Right lobe of liver (tissue), 6 donors: Measurements from ENCODE around the gene SCFD2. TPM values are rescaled to one million over a fixed set of nuclear protein-coding genes. Genes with fewer than 3 reads are reported as not detected.
A peak's percentile ranks its signal among the peaks of the same experiment; 100 is the strongest.

Experiments
- ATAC-seq, 4 donors: fragments of 200-7000 bp; cut with Tn5 transposase; one replicate each; pipeline ENCODE4 v1.9.1; 2020; ENCODE audit warnings: mild to moderate bottlenecking in 4 of 4, moderate library complexity in 4 of 4
- DNase-seq, 3 donors: peaks; one replicate each; pipeline ENCODE4 v3.0.0-alpha.2; 2020
- H3K27ac ChIP-seq, 3 donors: fragments of 200-600 bp; one replicate each; pipeline ENCODE4 v1.8.0; 2022
- H3K27me3 ChIP-seq, 2 donors: fragments of 200-600 bp; one replicate each; pipeline ENCODE4 v1.8.0; 2022
- H3K36me3 ChIP-seq, 4 donors: fragments of 200-600 bp; sonication (generic) in 1 of 4; one replicate each; pipeline versions ENCODE4 v1.5.1 to v1.8.0; 2017 to 2022; ENCODE audit warnings: control low read depth in 1 of 4
- H3K4me1 ChIP-seq, 4 donors: fragments of 200-600 bp; sonication (generic) in 1 of 4; one replicate each; pipeline versions ENCODE4 v1.5.1 to v1.8.0; 2017 to 2022; ENCODE audit warnings: control low read depth in 1 of 4
- H3K4me3 ChIP-seq, 3 donors: fragments of 200-600 bp; one replicate each; pipeline ENCODE4 v1.8.0; 2022
- H3K9me3 ChIP-seq, 4 donors: fragments of 200-600 bp; sonication (generic) in 1 of 4; one replicate each; pipeline versions ENCODE4 v1.5.1 to v1.8.0; 2017 to 2022; ENCODE audit warnings: control low read depth in 1 of 4
- POLR2A ChIP-seq: fragments of 450-650 bp; IDR thresholded peaks from one replicate; pipeline ENCODE4 v1.6.1; 2017; ENCODE audit warnings: antibody characterized with exemption, mild to moderate bottlenecking
- WGBS: methylation state at CpG from one replicate; pipeline ENCODE4 v1.1.6; 2018; ENCODE audit warnings: low coverage, low lambda C conversion rate; ENCODE audit not compliant: insufficient coverage; ENCODE audit errors: missing lambda C conversion rate; 5-methylcytosine and 5-hydroxymethylcytosine counted together
- intact Hi-C, 2 donors: fragments of 100-400 bp; cut with DNase I; formaldehyde crosslinking; loops; one replicate each; pipeline versions ENCODE4 v1.11.2 to v1.14.1; 2022
- total RNA-seq, 6 experiments: library from RNA; depleted of rRNA in 2 of 6; stranded (reverse); fragments of >200 nt in 2 of 6; fragmentation: NEBNext Ultra II Directional in 3 of 6; extraction: Animal tissue kit (Norgen Biotek cat#: 25700) in 3 of 6; gene quantifications; one replicate each; pipeline versions ENCODE4 v1.1.0 to v1.2.4, GENCODE V29; 2016 to 2023
- TF ChIP-seq, protein P1 (sequence below), 4 donors: fragments of 200-600 bp in 3 of 4; fragments of 450-650 bp in 1 of 4; IDR thresholded peaks; one replicate each; pipeline versions ENCODE4 v1.5.1 to v1.8.0; 2016 to 2022; ENCODE audit warnings: antibody characterized with exemption in 4 of 4, mild to moderate bottlenecking in 2 of 4
- donor health status: DM: no; HTN: yes; CAD: no.
- donor health status: DM: no; HTN: no; CAD: no.
- donor health status: DM: no; HTN: no; CAD: no.
- donor health status: DM: no; HTN: yes; CAD: no.
- donor health status: DM: no; HTN: yes; CAD: no.

The SCFD2 gene
- total RNA-seq, 6 experiments from 2014 or later, result 7.6 to 17.1 (median 10.3) TPM

- ATAC-seq (no peak), DNase-seq (no peak)
- TF ChIP-seq POLR2A, result no peak
- TF ChIP-seq, protein P1, sequence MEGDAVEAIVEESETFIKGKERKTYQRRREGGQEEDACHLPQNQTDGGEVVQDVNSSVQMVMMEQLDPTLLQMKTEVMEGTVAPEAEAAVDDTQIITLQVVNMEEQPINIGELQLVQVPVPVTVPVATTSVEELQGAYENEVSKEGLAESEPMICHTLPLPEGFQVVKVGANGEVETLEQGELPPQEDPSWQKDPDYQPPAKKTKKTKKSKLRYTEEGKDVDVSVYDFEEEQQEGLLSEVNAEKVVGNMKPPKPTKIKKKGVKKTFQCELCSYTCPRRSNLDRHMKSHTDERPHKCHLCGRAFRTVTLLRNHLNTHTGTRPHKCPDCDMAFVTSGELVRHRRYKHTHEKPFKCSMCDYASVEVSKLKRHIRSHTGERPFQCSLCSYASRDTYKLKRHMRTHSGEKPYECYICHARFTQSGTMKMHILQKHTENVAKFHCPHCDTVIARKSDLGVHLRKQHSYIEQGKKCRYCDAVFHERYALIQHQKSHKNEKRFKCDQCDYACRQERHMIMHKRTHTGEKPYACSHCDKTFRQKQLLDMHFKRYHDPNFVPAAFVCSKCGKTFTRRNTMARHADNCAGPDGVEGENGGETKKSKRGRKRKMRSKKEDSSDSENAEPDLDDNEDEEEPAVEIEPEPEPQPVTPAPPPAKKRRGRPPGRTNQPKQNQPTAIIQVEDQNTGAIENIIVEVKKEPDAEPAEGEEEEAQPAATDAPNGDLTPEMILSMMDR (IDR thresholded peaks at IDR 0.05), result no peak
- Histone ChIP-seq H3K4me3 (no peak overlapping the region), H3K9me3 (no peaks in the 10 kb centered on the region), H3K4me1 (no peaks in the 10 kb centered on the region), H3K27ac (no peak overlapping the region), H3K27me3 (no peaks in the 10 kb centered on the region), H3K36me3 (no peaks in the 10 kb centered on the region)
- intact Hi-C loops, result no loop called here
- 73% methylated on average over 12 of the region's 12 CpGs for WGBS
Observed at GRCh38 chr4:52957835-52958631, 407.8 kb downstream of the SCFD2 start.

DNA sequence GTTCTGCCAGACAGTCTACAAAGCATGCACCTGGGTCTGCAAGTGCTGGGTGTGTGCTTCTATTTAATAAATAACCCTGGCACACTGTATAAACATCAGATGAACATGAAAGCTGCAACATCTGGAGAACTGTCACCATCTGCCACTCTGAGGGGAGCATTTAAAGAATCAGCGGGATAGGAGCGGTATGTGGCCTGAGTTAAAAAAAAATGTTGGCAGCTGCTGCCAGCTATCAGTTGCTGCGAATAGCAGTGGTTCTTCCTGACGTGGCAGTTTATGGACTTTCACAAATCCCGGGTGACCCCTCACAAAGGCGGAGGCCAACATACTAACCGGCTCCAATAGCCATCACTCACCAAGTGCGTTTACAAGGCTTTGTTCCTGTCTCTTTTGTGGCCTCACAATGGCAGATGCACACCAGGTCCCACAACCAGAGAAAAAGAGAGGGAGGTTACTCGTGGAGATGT lies 408.6 kb downstream of the SCFD2 start:
- intact Hi-C loops, result no loop called here
- Histone ChIP-seq H3K27me3 (no peaks in the 10 kb centered on the region), H3K9me3 (no peaks in the 10 kb centered on the region), H3K4me1 (no peaks in the 10 kb centered on the region), H3K36me3 (no peaks in the 10 kb centered on the region), H3K27ac (no peak overlapping the region), H3K4me3 (no peak overlapping the region)
- 57% methylated on average over 6 of the region's 9 CpGs for WGBS
- ATAC-seq (peak in 2 of 4 donors; percentile 9 to 44), DNase-seq (no peak)
- no peak for TF ChIP-seq POLR2A
- TF ChIP-seq, protein P1 (IDR thresholded peaks at IDR 0.05), result no peak

- Histone ChIP-seq H3K27ac (no peak overlapping the region), H3K27me3 (no peaks in the 10 kb centered on the region), H3K36me3 (no peaks in the 10 kb centered on the region), H3K4me3 (no peak overlapping the region), H3K4me1 (no peaks in the 10 kb centered on the region), H3K9me3 (no peaks in the 10 kb centered on the region)
- ATAC-seq (no peak), DNase-seq (no peak)
- WGBS, result 33% methylated on average over 1 of the region's 2 CpGs
- intact Hi-C loops, result no loop called here
- TF ChIP-seq, protein P1 (IDR thresholded peaks at IDR 0.05), result no peak
- TF ChIP-seq POLR2A, result no peak
Observed at GRCh38 chr4:52956691-52957090, 409.2 kb downstream of the SCFD2 start.

- no peak for TF ChIP-seq POLR2A
- TF ChIP-seq, protein P1 (IDR thresholded peaks at IDR 0.05), result no peak
- DNase-seq, result no peak
- H3K27me3 ChIP-seq, result no peaks in the 10 kb centered on the region
- no peak overlapping the region for H3K27ac ChIP-seq
- H3K4me3 ChIP-seq, result no peak overlapping the region
- 74% methylated on average over 6 of the region's 6 CpGs for WGBS
- ATAC-seq, result no peak
- intact Hi-C loops, result no loop called here
- H3K9me3 ChIP-seq, result no peaks in the 10 kb centered on the region
- H3K36me3 ChIP-seq, result no peaks in the 10 kb centered on the region
- no peaks in the 10 kb centered on the region for H3K4me1 ChIP-seq
Observed at GRCh38 chr4:52954560-52955170, 411.2 kb downstream of the SCFD2 start.
